ENCODE results near the gene OSBPL6. TPM values are rescaled to one million over a fixed set of nuclear protein-coding genes. Genes with fewer than 3 reads are reported as not detected.

The OSBPL6 gene
- total and polyA plus RNA-seq, 2 of the 13 experiments (the other 11 are each of a cell fraction or from before 2014, with no cell fraction given) = 0.03 to 0.11 TPM

DNA sequence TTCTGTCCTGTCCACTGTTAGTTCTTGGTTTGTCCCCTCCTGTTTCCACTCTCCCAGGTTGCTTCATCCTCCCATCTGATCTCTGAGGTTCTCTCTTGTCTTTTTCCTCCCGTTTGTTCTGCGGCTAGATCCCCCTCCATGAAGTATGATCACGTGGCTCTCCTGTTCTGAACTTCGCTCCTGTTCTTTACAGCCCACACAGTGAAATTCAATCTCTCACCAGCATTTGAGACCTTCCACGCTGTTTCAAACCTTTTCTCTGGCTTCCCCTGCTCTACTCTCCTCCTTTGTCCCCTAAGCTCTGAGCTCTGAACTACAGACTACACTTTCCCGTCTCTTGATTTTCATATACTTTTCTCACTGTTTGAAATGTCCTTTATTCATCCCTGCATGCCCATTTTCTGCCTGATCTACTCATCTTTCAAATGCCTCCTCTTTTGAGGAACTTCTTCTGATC is 83.5 kb downstream of the OSBPL6 start (continued):
- TF ChIP-seq, protein P1, sequence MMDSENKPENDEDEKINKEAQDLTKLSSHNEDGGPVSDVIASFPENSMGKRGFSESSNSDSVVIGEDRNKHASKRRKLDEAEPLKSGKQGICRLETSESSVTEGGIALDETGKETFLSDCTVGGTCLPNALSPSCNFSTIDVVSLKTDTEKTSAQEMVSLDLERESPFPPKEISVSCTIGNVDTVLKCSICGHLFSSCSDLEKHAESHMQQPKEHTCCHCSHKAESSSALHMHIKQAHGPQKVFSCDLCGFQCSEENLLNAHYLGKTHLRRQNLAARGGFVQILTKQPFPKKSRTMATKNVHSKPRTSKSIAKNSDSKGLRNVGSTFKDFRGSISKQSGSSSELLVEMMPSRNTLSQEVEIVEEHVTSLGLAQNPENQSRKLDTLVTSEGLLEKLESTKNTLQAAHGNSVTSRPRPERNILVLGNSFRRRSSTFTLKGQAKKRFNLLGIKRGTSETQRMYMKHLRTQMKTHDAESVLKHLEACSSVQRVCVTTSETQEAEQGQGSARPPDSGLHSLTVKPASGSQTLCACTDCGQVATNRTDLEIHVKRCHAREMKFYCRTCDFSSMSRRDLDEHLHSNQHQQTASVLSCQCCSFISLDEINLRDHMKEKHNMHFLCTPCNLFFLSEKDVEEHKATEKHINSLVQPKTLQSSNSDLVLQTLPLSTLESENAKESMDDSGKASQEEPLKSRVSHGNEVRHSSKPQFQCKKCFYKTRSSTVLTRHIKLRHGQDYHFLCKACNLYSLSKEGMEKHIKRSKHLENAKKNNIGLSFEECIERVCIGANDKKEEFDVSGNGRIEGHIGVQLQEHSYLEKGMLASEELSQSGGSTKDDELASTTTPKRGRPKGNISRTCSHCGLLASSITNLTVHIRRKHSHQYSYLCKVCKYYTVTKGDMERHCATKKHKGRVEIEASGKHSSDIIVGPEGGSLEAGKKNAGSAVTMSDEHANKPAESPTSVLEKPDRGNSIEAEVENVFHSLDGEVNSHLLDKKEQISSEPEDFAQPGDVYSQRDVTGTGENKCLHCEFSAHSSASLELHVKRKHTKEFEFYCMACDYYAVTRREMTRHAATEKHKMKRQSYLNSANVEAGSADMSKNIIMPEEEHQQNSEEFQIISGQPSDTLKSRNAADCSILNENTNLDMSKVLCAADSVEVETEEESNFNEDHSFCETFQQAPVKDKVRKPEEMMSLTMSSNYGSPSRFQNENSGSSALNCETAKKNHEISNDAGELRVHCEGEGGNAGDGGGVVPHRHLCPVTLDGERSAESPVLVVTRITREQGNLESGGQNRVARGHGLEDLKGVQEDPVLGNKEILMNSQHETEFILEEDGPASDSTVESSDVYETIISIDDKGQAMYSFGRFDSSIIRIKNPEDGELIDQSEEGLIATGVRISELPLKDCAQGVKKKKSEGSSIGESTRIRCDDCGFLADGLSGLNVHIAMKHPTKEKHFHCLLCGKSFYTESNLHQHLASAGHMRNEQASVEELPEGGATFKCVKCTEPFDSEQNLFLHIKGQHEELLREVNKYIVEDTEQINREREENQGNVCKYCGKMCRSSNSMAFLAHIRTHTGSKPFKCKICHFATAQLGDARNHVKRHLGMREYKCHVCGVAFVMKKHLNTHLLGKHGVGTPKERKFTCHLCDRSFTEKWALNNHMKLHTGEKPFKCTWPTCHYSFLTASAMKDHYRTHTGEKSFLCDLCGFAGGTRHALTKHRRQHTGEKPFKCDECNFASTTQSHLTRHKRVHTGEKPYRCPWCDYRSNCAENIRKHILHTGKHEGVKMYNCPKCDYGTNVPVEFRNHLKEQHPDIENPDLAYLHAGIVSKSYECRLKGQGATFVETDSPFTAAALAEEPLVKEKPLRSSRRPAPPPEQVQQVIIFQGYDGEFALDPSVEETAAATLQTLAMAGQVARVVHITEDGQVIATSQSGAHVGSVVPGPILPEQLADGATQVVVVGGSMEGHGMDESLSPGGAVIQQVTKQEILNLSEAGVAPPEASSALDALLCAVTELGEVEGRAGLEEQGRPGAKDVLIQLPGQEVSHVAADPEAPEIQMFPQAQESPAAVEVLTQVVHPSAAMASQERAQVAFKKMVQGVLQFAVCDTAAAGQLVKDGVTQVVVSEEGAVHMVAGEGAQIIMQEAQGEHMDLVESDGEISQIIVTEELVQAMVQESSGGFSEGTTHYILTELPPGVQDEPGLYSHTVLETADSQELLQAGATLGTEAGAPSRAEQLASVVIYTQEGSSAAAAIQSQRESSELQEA (CRISPR knock-in tag; IDR thresholded peaks at IDR 0.05; ENCODE audit: not compliant biosample characterization) = no peak
- TF ChIP-seq EP300 (IDR thresholded peaks at IDR 0.05; ENCODE audit: low read depth in 2 of 2, low read length in 2 of 2) = 0 out of 4 replicates have a peak, but pooled peaks of 1 of the 2 experiments have one; percentile 15
- TF ChIP-seq EP300 (CRISPR knock-in tag; IDR thresholded peaks at IDR 0.05; ENCODE audit: borderline replicate concordance) = no peak
- no peak for TF ChIP-seq ZKSCAN5 (CRISPR knock-in tag; IDR thresholded peaks at IDR 0.05)
- TF ChIP-seq ARNTL (CRISPR knock-in tag; IDR thresholded peaks at IDR 0.05) = peak; percentile 57; the same call in 1 of the 2 replicates
- 0 out of 2 replicates have a peak, but pooled peaks have one; percentile 56 for TF ChIP-seq ZNF430 (CRISPR knock-in tag; IDR thresholded peaks at IDR 0.05)
- no peak for TF ChIP-seq HNRNPUL1 (IDR thresholded peaks at IDR 0.05; ENCODE audit: low read depth, low read length)
- TF ChIP-seq, protein P2, sequence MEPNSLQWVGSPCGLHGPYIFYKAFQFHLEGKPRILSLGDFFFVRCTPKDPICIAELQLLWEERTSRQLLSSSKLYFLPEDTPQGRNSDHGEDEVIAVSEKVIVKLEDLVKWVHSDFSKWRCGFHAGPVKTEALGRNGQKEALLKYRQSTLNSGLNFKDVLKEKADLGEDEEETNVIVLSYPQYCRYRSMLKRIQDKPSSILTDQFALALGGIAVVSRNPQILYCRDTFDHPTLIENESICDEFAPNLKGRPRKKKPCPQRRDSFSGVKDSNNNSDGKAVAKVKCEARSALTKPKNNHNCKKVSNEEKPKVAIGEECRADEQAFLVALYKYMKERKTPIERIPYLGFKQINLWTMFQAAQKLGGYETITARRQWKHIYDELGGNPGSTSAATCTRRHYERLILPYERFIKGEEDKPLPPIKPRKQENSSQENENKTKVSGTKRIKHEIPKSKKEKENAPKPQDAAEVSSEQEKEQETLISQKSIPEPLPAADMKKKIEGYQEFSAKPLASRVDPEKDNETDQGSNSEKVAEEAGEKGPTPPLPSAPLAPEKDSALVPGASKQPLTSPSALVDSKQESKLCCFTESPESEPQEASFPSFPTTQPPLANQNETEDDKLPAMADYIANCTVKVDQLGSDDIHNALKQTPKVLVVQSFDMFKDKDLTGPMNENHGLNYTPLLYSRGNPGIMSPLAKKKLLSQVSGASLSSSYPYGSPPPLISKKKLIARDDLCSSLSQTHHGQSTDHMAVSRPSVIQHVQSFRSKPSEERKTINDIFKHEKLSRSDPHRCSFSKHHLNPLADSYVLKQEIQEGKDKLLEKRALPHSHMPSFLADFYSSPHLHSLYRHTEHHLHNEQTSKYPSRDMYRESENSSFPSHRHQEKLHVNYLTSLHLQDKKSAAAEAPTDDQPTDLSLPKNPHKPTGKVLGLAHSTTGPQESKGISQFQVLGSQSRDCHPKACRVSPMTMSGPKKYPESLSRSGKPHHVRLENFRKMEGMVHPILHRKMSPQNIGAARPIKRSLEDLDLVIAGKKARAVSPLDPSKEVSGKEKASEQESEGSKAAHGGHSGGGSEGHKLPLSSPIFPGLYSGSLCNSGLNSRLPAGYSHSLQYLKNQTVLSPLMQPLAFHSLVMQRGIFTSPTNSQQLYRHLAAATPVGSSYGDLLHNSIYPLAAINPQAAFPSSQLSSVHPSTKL (CRISPR knock-in tag; IDR thresholded peaks at IDR 0.05) = peak; percentile 82
- TF ChIP-seq, protein P3, sequence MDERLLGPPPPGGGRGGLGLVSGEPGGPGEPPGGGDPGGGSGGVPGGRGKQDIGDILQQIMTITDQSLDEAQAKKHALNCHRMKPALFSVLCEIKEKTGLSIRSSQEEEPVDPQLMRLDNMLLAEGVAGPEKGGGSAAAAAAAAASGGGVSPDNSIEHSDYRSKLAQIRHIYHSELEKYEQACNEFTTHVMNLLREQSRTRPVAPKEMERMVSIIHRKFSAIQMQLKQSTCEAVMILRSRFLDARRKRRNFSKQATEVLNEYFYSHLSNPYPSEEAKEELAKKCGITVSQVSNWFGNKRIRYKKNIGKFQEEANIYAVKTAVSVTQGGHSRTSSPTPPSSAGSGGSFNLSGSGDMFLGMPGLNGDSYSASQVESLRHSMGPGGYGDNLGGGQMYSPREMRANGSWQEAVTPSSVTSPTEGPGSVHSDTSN (CRISPR knock-in tag; IDR thresholded peaks at IDR 0.05) = no peak
- TF ChIP-seq ZNF292 (CRISPR knock-in tag; IDR thresholded peaks at IDR 0.05; ENCODE audit: borderline replicate concordance, low read depth) = peak; percentile 83; the same call in 1 of the 2 replicates
- 0 out of 2 replicates have a peak, but pooled peaks have one; percentile 54 for TF ChIP-seq ERF (CRISPR knock-in tag; IDR thresholded peaks at IDR 0.05)
- no peak for TF ChIP-seq ZBTB2 (CRISPR knock-in tag; IDR thresholded peaks at IDR 0.05; ENCODE audit: low read depth)
- TF ChIP-seq, protein P4, sequence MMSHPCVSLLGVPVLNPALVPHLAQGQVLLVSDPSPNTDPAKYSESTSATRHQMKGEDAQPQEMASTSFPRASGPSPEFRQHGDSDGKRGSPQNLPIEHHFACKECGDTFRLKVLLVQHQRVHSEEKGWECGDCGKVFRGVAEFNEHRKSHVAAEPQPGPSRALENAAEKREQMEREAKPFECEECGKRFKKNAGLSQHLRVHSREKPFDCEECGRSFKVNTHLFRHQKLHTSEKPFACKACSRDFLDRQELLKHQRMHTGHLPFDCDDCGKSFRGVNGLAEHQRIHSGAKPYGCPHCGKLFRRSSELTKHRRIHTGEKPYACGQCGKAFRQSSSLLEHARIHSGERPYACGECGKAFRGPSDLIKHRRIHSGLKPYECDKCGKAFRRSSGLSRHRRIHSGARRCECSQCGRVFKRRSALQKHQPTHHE (CRISPR knock-in tag; IDR thresholded peaks at IDR 0.05; ENCODE audit: borderline replicate concordance) = no peak
